GM18502 (cell line): ENCODE results near the gene EPAS1.

Experiments used
- ATAC-seq: cut with Tn5 transposase; IDR thresholded peaks from one replicate; pipeline ENCODE4 v1.9.1; 2021; ENCODE audit warnings: mild to moderate bottlenecking; ENCODE audit not compliant: unreplicated experiment, poor library complexity

EPAS1 gene

GRCh38 chr2:46317094-46317486 lies 19.9 kb downstream of the EPAS1 start:
- no peak for ATAC-seq

- no peak for ATAC-seq
Observed at GRCh38 chr2:46318579-46319460, 21.6 kb downstream of the EPAS1 start.

GRCh38 chr2:46319711-46320110 lies 22.5 kb downstream of the EPAS1 start:
- no peak for ATAC-seq

GRCh38 chr2:46320141-46320567 lies 22.9 kb downstream of the EPAS1 start:
- ATAC-seq, result no peak

GRCh38 chr2:46323730-46324129 lies 26.5 kb downstream of the EPAS1 start:
- ATAC-seq, result no peak

DNA sequence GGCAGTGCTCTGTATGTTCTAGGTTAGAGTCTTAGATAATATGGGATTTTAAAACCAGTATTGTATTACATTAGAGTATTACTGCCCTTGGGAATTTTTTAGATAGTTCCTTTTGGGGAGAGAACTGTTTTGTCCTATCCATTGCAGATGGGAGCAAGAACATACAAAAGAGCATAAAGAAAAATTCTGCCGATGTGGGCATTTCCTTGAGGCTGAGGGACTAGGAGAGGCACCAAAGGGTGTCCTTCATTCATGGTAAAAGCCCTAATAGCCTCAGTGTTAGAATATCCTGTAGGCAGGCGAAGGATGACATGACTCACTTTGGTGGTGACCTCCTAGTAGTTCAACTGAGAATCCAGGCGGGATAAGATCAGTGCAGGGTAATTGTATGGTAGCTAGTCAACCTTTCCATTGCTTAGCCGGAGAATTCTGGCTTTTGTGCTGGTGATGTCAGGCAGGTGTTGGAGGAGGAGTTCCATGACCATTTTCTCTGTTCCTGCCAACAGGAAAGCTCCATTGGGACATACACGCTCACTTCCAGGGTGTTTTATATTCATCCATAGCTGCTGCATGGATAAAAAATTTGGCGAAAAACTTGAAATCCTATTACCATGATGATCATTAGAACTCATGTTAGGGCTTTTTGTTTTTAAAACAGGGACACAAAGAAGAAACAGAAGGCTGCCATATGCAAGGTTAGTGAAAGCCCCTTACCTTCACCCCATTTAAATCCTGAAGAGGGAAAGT lies 28.1 kb downstream of the EPAS1 start:
- ATAC-seq, result no peak

DNA sequence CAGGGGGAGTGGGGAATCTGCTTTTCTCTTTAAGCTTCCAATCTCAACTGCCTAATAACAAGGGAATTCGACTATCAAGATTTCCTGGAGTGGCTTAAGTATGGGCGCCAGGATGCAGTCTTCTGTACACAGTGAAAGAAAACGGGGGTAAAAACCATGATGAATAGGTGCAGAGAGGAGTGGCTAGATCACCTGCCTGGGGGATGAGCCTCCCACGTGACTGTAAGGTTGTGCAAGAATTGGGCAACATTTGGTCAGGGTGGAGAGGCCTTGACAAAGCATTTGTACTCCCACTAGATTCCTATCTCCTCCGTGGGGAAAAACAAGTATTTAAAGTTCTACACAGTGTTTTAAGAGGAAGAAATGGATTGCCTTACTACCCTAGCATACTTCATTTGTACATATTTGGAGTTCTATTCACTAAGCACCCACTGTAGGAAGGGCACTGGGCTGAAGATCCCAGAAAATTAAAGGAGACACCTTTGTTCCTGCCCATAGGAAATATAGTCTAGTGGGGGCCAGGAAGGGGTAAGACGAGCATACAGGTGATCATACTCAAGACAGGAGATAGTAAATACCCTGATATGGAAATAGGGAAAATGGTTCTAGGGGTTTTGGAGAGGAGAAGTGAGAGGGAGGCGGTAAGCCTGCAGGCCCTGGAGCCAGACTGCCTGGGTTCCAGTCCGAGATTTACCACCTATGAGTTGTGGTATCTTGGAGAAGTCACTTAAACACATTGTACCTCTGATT lies 29.2 kb downstream of the EPAS1 start:
- ATAC-seq, result no peak

- no peak for ATAC-seq
Observed at GRCh38 chr2:46327627-46328026, 30.4 kb downstream of the EPAS1 start.

- ATAC-seq, result no peak
Observed at GRCh38 chr2:46328291-46328690, 31.1 kb downstream of the EPAS1 start.

DNA sequence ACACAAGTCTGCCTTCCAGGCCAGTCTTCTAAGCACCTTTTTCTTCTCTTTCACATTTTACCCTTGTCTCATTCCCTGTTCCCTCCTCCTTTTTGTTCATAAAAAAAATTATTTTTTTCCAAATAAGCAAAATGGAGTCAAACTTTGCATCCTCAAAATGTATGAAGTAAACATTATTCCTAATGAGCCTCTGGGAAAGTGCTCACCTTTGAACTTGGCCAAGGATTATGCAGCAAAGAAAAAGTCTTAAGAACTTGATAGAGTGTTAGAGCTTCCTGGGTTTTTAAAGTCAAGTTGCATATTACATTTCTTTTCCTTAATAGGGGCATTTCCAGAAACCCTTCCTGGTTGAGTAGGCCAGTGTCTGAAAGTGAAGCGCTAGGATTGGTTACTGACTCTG lies 31.6 kb downstream of the EPAS1 start:
- ATAC-seq, result no peak

- no peak for ATAC-seq
Observed at GRCh38 chr2:46329340-46329739, 32.1 kb downstream of the EPAS1 start.

GRCh38 chr2:46329803-46330775 lies 32.9 kb downstream of the EPAS1 start:
- ATAC-seq, result no peak

DNA sequence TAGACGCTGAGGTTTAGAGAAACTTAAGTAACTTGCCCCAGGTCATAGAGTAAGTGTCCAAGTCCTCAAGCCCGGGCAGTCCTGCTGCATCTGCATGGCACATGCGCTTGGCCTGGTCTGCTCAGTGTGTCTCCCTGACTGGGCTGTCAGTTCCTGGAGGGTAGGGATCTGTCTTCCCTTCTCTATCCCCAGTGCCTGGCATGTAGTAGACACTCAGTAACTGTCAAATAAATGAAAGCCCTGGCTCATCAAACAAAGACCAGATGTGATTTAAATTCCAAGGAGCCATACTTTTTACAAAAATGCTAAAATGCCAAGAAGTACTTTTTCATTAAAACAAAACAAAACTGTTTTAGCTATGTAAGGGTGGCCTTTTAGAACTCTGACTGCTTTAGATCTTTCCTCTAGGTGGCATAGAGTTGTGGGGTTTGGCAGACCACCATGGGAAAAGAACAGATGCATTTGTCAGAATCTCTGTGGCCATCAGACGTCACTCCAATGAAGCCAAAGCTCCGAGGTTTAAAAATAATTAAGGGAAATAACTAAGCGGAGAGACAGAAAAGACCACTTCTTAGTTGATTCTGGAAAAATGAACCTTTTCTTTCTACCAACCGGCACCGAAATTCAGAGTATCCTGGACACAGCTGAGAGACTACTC lies 34.0 kb downstream of the EPAS1 start:
- no peak for ATAC-seq

DNA sequence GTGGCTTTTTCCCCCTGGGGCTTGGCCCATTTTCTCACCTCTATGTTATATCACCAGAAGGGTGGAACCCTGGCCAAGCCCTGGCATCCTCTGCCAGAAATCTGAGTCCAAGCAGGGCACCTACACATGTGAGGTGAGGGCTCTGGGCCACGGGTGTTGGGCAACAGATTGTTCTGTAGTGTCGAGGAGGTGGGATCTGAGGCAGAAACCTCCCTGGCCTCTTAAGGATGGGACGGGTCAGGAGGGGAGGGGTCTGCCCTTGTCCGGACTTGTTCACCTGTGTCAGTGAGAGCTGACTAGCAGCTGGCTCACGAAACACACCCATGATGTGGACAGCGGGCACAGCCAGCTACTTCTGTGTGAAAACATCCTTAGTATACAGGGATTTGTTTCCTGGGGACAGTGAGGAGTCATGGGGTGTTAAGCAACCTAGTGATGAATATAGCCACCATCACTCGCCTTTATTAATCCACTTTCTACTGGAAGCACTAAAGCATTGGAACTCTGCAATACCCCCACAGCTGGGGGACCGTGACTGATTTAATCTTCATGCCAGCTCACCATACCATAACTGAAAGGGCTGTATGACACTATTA lies 35.6 kb downstream of the EPAS1 start:
- ATAC-seq, result no peak

GRCh38 chr2:46333912-46334311 lies 36.7 kb downstream of the EPAS1 start:
- no peak for ATAC-seq

GRCh38 chr2:46334389-46335271 lies 37.4 kb downstream of the EPAS1 start:
- ATAC-seq, result no peak

GRCh38 chr2:46335391-46336282 lies 38.4 kb downstream of the EPAS1 start:
- ATAC-seq, result no peak
